ENCODE measurements around the gene DNAH8. TPM values are rescaled to one million over a fixed set of nuclear protein-coding genes. Genes with fewer than 3 reads are reported as not detected.

The DNAH8 gene
- total and polyA plus RNA-seq, 8 donors: under 0.01 to 0.18 TPM; not detected in 6

GRCh38 chr6:38975621-38976049 is 260.5 kb downstream of the DNAH8 start:
- peak in 1 of 2 donors; percentile 27 for DNase-seq
- TF ChIP-seq POLR2A (IDR thresholded peaks at IDR 0.05) (no peak), POLR2AphosphoS5 (IDR thresholded peaks at IDR 0.05) (peak in 2 of 3 donors; percentile 77 to 81)
- TF ChIP-seq, protein P1, sequence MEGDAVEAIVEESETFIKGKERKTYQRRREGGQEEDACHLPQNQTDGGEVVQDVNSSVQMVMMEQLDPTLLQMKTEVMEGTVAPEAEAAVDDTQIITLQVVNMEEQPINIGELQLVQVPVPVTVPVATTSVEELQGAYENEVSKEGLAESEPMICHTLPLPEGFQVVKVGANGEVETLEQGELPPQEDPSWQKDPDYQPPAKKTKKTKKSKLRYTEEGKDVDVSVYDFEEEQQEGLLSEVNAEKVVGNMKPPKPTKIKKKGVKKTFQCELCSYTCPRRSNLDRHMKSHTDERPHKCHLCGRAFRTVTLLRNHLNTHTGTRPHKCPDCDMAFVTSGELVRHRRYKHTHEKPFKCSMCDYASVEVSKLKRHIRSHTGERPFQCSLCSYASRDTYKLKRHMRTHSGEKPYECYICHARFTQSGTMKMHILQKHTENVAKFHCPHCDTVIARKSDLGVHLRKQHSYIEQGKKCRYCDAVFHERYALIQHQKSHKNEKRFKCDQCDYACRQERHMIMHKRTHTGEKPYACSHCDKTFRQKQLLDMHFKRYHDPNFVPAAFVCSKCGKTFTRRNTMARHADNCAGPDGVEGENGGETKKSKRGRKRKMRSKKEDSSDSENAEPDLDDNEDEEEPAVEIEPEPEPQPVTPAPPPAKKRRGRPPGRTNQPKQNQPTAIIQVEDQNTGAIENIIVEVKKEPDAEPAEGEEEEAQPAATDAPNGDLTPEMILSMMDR (IDR thresholded peaks at IDR 0.05): no peak
- Histone ChIP-seq H3K36me3 (no peaks in the 10 kb centered on the region), H3K9me3 (no peaks in the 10 kb centered on the region), H3K27ac (no peak overlapping the region), H3K27me3 (peaks cover 0 to 31% (median 0%) of the 10 kb centered on the region in 3 donors), H3K4me3 (no peak overlapping the region), H3K4me1 (peaks cover 0 to 29% (median 15%) of the 10 kb centered on the region in 4 donors)
- WGBS, 5 donors: 22 to 51% (median 36%) methylated on average over 2 of the region's 2 CpGs
- intact Hi-C loops (cut with DNase I; ENCODE audit: low total_unique reads): loop anchor here (10.0 kb wide), 1 partner anchor 339 kb away; the partner anchor contains the start of gene KCNK17

GRCh38 chr6:38976051-38976450 is 260.9 kb downstream of the DNAH8 start:
- 46 to 67% (median 58%) methylated on average over 3 of the region's 3 CpGs for WGBS, 5 donors
- Histone ChIP-seq H3K27me3 (peaks cover 0 to 31% (median 0%) of the 10 kb centered on the region in 3 donors), H3K4me1 (peaks cover 0 to 29% (median 15%) of the 10 kb centered on the region in 4 donors), H3K9me3 (no peaks in the 10 kb centered on the region), H3K27ac (no peak overlapping the region), H3K36me3 (no peaks in the 10 kb centered on the region), H3K4me3 (no peak overlapping the region)
- intact Hi-C loops (cut with DNase I; ENCODE audit: low total_unique reads): loop anchor here (10.0 kb wide), 1 partner anchor 339 kb away; the partner anchor contains the start of gene KCNK17
- no peak for TF ChIP-seq POLR2AphosphoS5 (IDR thresholded peaks at IDR 0.05)
- TF ChIP-seq POLR2A (IDR thresholded peaks at IDR 0.05): no peak
- no peak for TF ChIP-seq EP300 (IDR thresholded peaks at IDR 0.05)
- TF ChIP-seq, protein P1 (IDR thresholded peaks at IDR 0.05): no peak
- no peak for DNase-seq

- no peak for DNase-seq
- Histone ChIP-seq H3K36me3 (no peaks in the 10 kb centered on the region), H3K9me3 (no peaks in the 10 kb centered on the region), H3K4me3 (no peak overlapping the region), H3K27ac (no peak overlapping the region), H3K4me1 (peaks cover 0 to 29% (median 15%) of the 10 kb centered on the region in 4 donors), H3K27me3 (peaks cover 0 to 31% (median 0%) of the 10 kb centered on the region in 3 donors)
- TF ChIP-seq POLR2A (IDR thresholded peaks at IDR 0.05) (no peak), POLR2AphosphoS5 (IDR thresholded peaks at IDR 0.05) (no peak), EP300 (IDR thresholded peaks at IDR 0.05) (no peak)
- TF ChIP-seq, protein P1 (IDR thresholded peaks at IDR 0.05): no peak
- 57 to 64% (median 59%) methylated on average over 6 of the region's 6 CpGs for WGBS, 5 donors
- intact Hi-C loops (cut with DNase I; ENCODE audit: low total_unique reads): loop anchor here (10.0 kb wide), 1 partner anchor 338 kb away; the partner anchor contains the start of gene KCNK17
These were observed 261.8 kb downstream of the DNAH8 start for GRCh38 chr6:38976801-38977500.

- Histone ChIP-seq H3K27me3 (peaks cover 0 to 31% (median 0%) of the 10 kb centered on the region in 3 donors), H3K9me3 (no peaks in the 10 kb centered on the region), H3K27ac (no peak overlapping the region), H3K4me1 (peaks cover 0 to 29% (median 15%) of the 10 kb centered on the region in 4 donors), H3K36me3 (no peaks in the 10 kb centered on the region), H3K4me3 (no peak overlapping the region)
- intact Hi-C loops (cut with DNase I; ENCODE audit: low total_unique reads): loop anchor here (10.0 kb wide), 1 partner anchor 337 kb away; the partner anchor contains the start of gene KCNK17
- TF ChIP-seq EP300 (IDR thresholded peaks at IDR 0.05) (no peak), POLR2AphosphoS5 (IDR thresholded peaks at IDR 0.05) (no peak), POLR2A (IDR thresholded peaks at IDR 0.05) (no peak)
- TF ChIP-seq, protein P1 (IDR thresholded peaks at IDR 0.05): no peak
- DNase-seq: no peak
- WGBS, 5 donors: 75 to 87% (median 83%) methylated on average over 3 of the region's 3 CpGs
These were observed 263.1 kb downstream of the DNAH8 start for GRCh38 chr6:38978139-38978704.
